Peyer's patch (tissue), 4 donors: ENCODE measurements around the gene CDKN3. TPM values are rescaled to one million over a fixed set of nuclear protein-coding genes. Genes with fewer than 3 reads are reported as not detected.
"Not testable (repeated sequence)": the region's sequence is repeated elsewhere in the genome, so short reads cannot be mapped to it uniquely, and the experiment has no call there.

Experiments
- DNase-seq, 3 donors: peaks; one replicate each; pipeline ENCODE4 v3.0.0-alpha.2; 2017 to 2019
- H3K27ac ChIP-seq, 4 donors: fragments of 200-600 bp; sonication (generic); one replicate each; pipeline ENCODE4 v1.5.1; 2016 to 2019
- H3K27me3 ChIP-seq, 2 donors: fragments of 200-600 bp; sonication (generic); one replicate each; pipeline ENCODE4 v1.5.1; 2019
- H3K36me3 ChIP-seq, 3 donors: fragments of 200-600 bp; sonication (generic); one replicate each; pipeline ENCODE4 v1.5.1; 2016 to 2019
- H3K4me1 ChIP-seq, 4 donors: fragments of 200-600 bp; sonication (generic); one replicate each; pipeline ENCODE4 v1.5.1; 2016 to 2019
- H3K4me3 ChIP-seq, 4 donors: fragments of 200-600 bp; sonication (generic); 1 replicate in 3 of 4; 2 replicates in 1 of 4; pipeline ENCODE4 v1.5.1; 2016 to 2019; ENCODE audit warnings: mild to moderate bottlenecking in 1 of 4
- H3K9me3 ChIP-seq, 4 donors: fragments of 200-600 bp; sonication (generic); one replicate each; pipeline ENCODE4 v1.5.1; 2016 to 2019; ENCODE audit warnings: mild to moderate bottlenecking in 1 of 4
- POLR2A ChIP-seq, 2 donors: fragments of 450-650 bp; IDR thresholded peaks; one replicate each; pipeline ENCODE4 v1.5.1; 2017; ENCODE audit warnings: antibody characterized with exemption in 2 of 2, mild to moderate bottlenecking in 2 of 2, moderate library complexity in 2 of 2
- total RNA-seq, 4 donors: library from RNA; depleted of rRNA; stranded (reverse); fragments of >200 nt; gene quantifications; one replicate each; pipeline ENCODE4 v1.1.0, GENCODE V29; 2016
- TF ChIP-seq, protein P1 (sequence below), 6 experiments: fragments of 450-650 bp in 4 of 6; fragments of 200-600 bp in 2 of 6; sonication (generic) in 1 of 6; IDR thresholded peaks; one replicate each; pipeline ENCODE4 v1.5.1; 2017 to 2019; ENCODE audit warnings: antibody characterized with exemption in 6 of 6, mild to moderate bottlenecking in 3 of 6, moderate library complexity in 1 of 6

Gene CDKN3
- total RNA-seq, 4 donors from 2014 or later, result 1.6 to 7.4 (median 4.3) TPM

GRCh38 chr14:54451121-54451601 lies 54.4 kb downstream of the CDKN3 start:
- H3K27ac ChIP-seq, result no peak overlapping the region
- H3K9me3 ChIP-seq, result no peaks in the 10 kb centered on the region
- peaks cover 0 to 7% (median 3%) of the 10 kb centered on the region in 4 donors for H3K4me1 ChIP-seq
- no peak for DNase-seq
- no peaks in the 10 kb centered on the region for H3K27me3 ChIP-seq
- TF ChIP-seq POLR2A (IDR thresholded peaks at IDR 0.05), result no peak
- TF ChIP-seq, protein P1, sequence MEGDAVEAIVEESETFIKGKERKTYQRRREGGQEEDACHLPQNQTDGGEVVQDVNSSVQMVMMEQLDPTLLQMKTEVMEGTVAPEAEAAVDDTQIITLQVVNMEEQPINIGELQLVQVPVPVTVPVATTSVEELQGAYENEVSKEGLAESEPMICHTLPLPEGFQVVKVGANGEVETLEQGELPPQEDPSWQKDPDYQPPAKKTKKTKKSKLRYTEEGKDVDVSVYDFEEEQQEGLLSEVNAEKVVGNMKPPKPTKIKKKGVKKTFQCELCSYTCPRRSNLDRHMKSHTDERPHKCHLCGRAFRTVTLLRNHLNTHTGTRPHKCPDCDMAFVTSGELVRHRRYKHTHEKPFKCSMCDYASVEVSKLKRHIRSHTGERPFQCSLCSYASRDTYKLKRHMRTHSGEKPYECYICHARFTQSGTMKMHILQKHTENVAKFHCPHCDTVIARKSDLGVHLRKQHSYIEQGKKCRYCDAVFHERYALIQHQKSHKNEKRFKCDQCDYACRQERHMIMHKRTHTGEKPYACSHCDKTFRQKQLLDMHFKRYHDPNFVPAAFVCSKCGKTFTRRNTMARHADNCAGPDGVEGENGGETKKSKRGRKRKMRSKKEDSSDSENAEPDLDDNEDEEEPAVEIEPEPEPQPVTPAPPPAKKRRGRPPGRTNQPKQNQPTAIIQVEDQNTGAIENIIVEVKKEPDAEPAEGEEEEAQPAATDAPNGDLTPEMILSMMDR (IDR thresholded peaks at IDR 0.05), result no peak
- H3K36me3 ChIP-seq, result no peaks in the 10 kb centered on the region
- no peak overlapping the region for H3K4me3 ChIP-seq

GRCh38 chr14:54451961-54452360 lies 55.2 kb downstream of the CDKN3 start:
- H3K4me1 ChIP-seq, result peaks cover 0 to under 1% (median 0%) of the 10 kb centered on the region in 4 donors
- no peak overlapping the region for H3K4me3 ChIP-seq
- no peak for TF ChIP-seq POLR2A (IDR thresholded peaks at IDR 0.05)
- TF ChIP-seq, protein P1 (IDR thresholded peaks at IDR 0.05), result no peak
- no peaks in the 10 kb centered on the region for H3K36me3 ChIP-seq
- no peak overlapping the region for H3K27ac ChIP-seq
- no peaks in the 10 kb centered on the region for H3K27me3 ChIP-seq
- DNase-seq, result no peak
- H3K9me3 ChIP-seq, result no peaks in the 10 kb centered on the region

- Histone ChIP-seq H3K36me3 (no peaks in the 10 kb centered on the region), H3K27me3 (no peaks in the 10 kb centered on the region), H3K9me3 (no peaks in the 10 kb centered on the region), H3K27ac (no peak overlapping the region), H3K4me1 (no peaks in the 10 kb centered on the region), H3K4me3 (no peak overlapping the region)
- TF ChIP-seq POLR2A (IDR thresholded peaks at IDR 0.05), result no peak
- TF ChIP-seq, protein P1 (IDR thresholded peaks at IDR 0.05), result no peak
- no peak for DNase-seq
Measured at GRCh38 chr14:54453252-54453651, 56.4 kb downstream of the CDKN3 start.

- DNase-seq, H3K27ac ChIP-seq, H3K36me3 ChIP-seq, H3K4me1 ChIP-seq, H3K4me3 ChIP-seq, H3K9me3 ChIP-seq, H3K27me3 ChIP-seq: not testable (repeated sequence)
Measured at GRCh38 chr14:54453990-54454389, 57.2 kb downstream of the CDKN3 start.

DNA sequence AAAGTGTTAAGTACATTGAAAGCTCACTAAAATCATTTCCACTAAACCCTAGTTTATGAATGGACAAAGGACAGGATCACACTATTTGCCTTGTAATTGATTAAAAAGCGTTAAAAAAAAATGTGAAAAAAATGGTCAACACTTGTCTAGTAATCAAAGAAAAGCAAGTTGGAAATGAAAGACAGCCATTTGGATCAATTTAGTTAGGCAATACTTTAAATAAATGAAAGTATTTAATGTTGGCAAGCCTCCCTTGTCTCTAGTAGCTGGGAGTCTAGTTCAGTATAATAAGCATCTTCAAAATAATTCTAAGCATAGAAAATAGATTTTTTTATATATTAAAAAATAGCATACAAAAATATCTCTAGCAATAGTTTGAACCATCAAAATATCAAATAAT lies 58.6 kb downstream of the CDKN3 start:
- Histone ChIP-seq H3K36me3 (no peaks in the 10 kb centered on the region), H3K4me3 (no peak overlapping the region), H3K27ac (no peak overlapping the region), H3K4me1 (no peaks in the 10 kb centered on the region), H3K9me3 (peaks cover 0 to 6% (median 0%) of the 10 kb centered on the region in 4 donors), H3K27me3 (no peaks in the 10 kb centered on the region)
- no peak for TF ChIP-seq POLR2A (IDR thresholded peaks at IDR 0.05)
- TF ChIP-seq, protein P1 (IDR thresholded peaks at IDR 0.05), result no peak
- no peak for DNase-seq

DNA sequence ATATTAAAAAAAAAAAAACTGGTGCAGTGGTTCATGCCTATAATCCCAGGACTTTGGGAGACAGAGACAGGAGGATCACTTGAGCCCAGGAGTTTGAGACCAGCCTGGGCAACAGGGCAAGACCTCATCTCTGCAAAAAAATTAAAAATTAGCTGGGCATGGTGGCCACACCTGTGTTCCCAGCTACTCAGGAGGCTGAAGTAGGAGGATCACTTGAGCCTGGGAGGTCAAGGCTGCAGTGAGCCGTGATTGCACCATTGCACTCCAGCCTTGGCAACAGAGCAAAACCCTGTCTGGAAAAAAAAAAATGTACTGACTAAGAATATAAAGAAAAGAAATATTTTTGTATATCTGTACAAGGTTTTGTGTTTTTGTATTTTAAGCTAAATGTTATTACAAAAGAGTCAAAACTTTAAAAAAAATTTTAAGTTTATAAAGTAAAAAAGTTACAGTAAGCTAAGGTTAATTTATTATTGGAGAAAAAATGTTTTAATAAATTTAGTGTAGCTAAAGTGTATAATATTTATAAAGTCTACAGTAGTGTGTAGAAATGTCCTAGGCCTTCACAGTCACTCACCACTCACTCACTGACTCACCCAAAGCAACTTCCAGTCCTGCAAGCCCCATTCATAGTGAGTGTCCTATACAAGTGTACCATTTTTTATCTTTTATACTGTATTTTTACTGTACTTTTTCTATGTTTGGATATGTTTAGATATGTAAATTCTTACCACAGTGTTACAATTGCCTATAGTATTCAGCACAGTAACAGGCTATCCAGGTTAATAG lies 60.2 kb downstream of the CDKN3 start:
- H3K27ac ChIP-seq, H3K9me3 ChIP-seq, H3K4me3 ChIP-seq, H3K4me1 ChIP-seq, DNase-seq, H3K27me3 ChIP-seq, H3K36me3 ChIP-seq: not testable (repeated sequence)
